CD14-positive monocyte (primary cell): Measurements from ENCODE around the gene MSRB3. TPM values are rescaled to one million over a fixed set of nuclear protein-coding genes. Genes with fewer than 3 reads are reported as not detected.
A peak's percentile ranks its signal among the peaks of the same experiment; 100 is the strongest.

Experiments used
- DNase-seq, 3 donors: peaks; one replicate each; pipeline ENCODE4 v3.0.0-alpha.2; 2011 to 2022
- H2AFZ ChIP-seq: 2 replicates; pipeline ENCODE4 v1.6.0; 2012; ENCODE audit warnings: mild to moderate bottlenecking, low read depth, low read length, inconsistent platforms; ENCODE audit not compliant: insufficient read depth, poor library complexity, severe bottlenecking
- H3K27ac ChIP-seq, 2 donors: 1 replicate in 1 of 2; 2 replicates in 1 of 2; pipeline ENCODE4 v1.5.1; 2012 to 2013; ENCODE audit warnings: low read length in 2 of 2, control low read depth in 1 of 2, inconsistent platforms in 1 of 2, low read depth in 1 of 2, mild to moderate bottlenecking in 1 of 2
- H3K27me3 ChIP-seq, 2 donors: one replicate each; pipeline versions ENCODE4 v1.6.0 to v1.6.1; 2011 to 2013; ENCODE audit warnings: low read length in 2 of 2; ENCODE audit not compliant: control insufficient read depth in 2 of 2, insufficient read depth in 2 of 2
- H3K36me3 ChIP-seq, 2 donors: replicated peaks in 1 of 2; 1 replicate in 1 of 2; 2 replicates in 1 of 2; pipeline versions ENCODE4 v1.5.1 to v1.6.1; 2012 to 2013; ENCODE audit warnings: low read length in 2 of 2, control low read depth in 1 of 2, inconsistent platforms in 1 of 2, mild to moderate bottlenecking in 1 of 2; ENCODE audit not compliant: insufficient read depth in 2 of 2, control insufficient read depth in 1 of 2
- H3K4me1 ChIP-seq, 2 donors: 1 replicate in 1 of 2; 2 replicates in 1 of 2; pipeline versions ENCODE4 v1.5.1 to v1.6.1; 2012 to 2013; ENCODE audit warnings: low read length in 2 of 2, control low read depth in 1 of 2, inconsistent platforms in 1 of 2, mild to moderate bottlenecking in 1 of 2, moderate library complexity in 1 of 2; ENCODE audit not compliant: insufficient read depth in 2 of 2, control insufficient read depth in 1 of 2
- H3K4me2 ChIP-seq: replicated peaks from 2 replicates; pipeline ENCODE3; 2012; ENCODE audit warnings: low read length, moderate library complexity, mild to moderate bottlenecking; ENCODE audit not compliant: poor library complexity, severe bottlenecking; ENCODE audit errors: extremely low read depth
- H3K4me3 ChIP-seq, 3 experiments: fragments of 200-600 bp in 1 of 3; sonication (generic) in 1 of 3; replicated peaks in 1 of 3; 1 replicate in 2 of 3; 2 replicates in 1 of 3; pipeline ENCODE4 v1.5.1; 2011 to 2013; ENCODE audit warnings: low read length in 3 of 3, mild to moderate bottlenecking in 3 of 3, control low read depth in 2 of 3, low read depth in 2 of 3, inconsistent platforms in 1 of 3, moderate library complexity in 1 of 3
- H3K79me2 ChIP-seq: 2 replicates; pipeline ENCODE4 v1.6.0; 2012; ENCODE audit warnings: mild to moderate bottlenecking, control low read depth, inconsistent platforms, low read length, moderate library complexity; ENCODE audit not compliant: insufficient read depth
- H3K9ac ChIP-seq: 2 replicates; pipeline ENCODE4 v1.6.0; 2017; ENCODE audit warnings: low read length, mild to moderate bottlenecking; ENCODE audit not compliant: insufficient read depth, poor library complexity, severe bottlenecking
- H3K9me3 ChIP-seq, 2 donors: replicated peaks in 1 of 2; 1 replicate in 1 of 2; 2 replicates in 1 of 2; pipeline versions ENCODE4 v1.5.1 to v1.6.1; 2012 to 2013; ENCODE audit warnings: low read length in 2 of 2, control low read depth in 1 of 2; ENCODE audit not compliant: control insufficient read depth in 1 of 2, insufficient read depth in 1 of 2
- H4K20me1 ChIP-seq: 2 replicates; pipeline ENCODE4 v1.6.0; 2012; ENCODE audit warnings: mild to moderate bottlenecking, low read length, control low read depth, moderate library complexity; ENCODE audit not compliant: insufficient read depth
- H3K27ac Mint-ChIP-seq, 7 donors: one replicate each; pipeline ENCODE4 v1.8.0; 2020; ENCODE audit warnings: mild to moderate bottlenecking in 7 of 7, mixed read lengths in 7 of 7, moderate library complexity in 6 of 7, inconsistent platforms in 2 of 7
- H3K27me3 Mint-ChIP-seq, 3 donors: one replicate each; pipeline ENCODE4 v1.8.0; 2021 to 2022; ENCODE audit warnings: low read depth in 3 of 3, mild to moderate bottlenecking in 3 of 3, mixed read lengths in 3 of 3, moderate library complexity in 3 of 3, inconsistent platforms in 1 of 3
- H3K36me3 Mint-ChIP-seq, 2 donors: one replicate each; pipeline ENCODE4 v1.8.0; 2020; ENCODE audit warnings: mixed read lengths in 2 of 2, inconsistent platforms in 1 of 2, mild to moderate bottlenecking in 1 of 2
- H3K4me1 Mint-ChIP-seq: one replicate; pipeline ENCODE4 v1.8.0; 2020; ENCODE audit warnings: mild to moderate bottlenecking, mixed read lengths
- H3K4me3 Mint-ChIP-seq, 2 donors: one replicate each; pipeline ENCODE4 v1.8.0; 2020; ENCODE audit warnings: mild to moderate bottlenecking in 2 of 2, mixed read lengths in 2 of 2, moderate library complexity in 1 of 2
- H3K9me3 Mint-ChIP-seq, 7 donors: one replicate each; pipeline ENCODE4 v1.8.0; 2020 to 2022; ENCODE audit warnings: mixed read lengths in 7 of 7, mild to moderate bottlenecking in 6 of 7, moderate library complexity in 6 of 7, inconsistent platforms in 2 of 7
- WGBS: methylation state at CpG from one replicate; pipeline ENCODE4 v1.1.5; 2013; ENCODE audit warnings: missing lambda C conversion rate; ENCODE audit not compliant: insufficient coverage; 5-methylcytosine and 5-hydroxymethylcytosine counted together
- intact Hi-C, 2 donors: fragments of 100-400 bp; cut with micrococcal nuclease; formaldehyde crosslinking; loops; one replicate each; pipeline versions ENCODE4 v1.15.0 to v1.15.1; 2023
- polyA plus RNA-seq, 3 donors: library from polyadenylated mRNA; depleted of rRNA in 1 of 3; unstranded in 2 of 3; stranded (reverse) in 1 of 3; fragments of 300-500 nt in 2 of 3; fragments of >200 nt in 1 of 3; fragmentation: Illumina TruSeq in 2 of 3; gene quantifications; 1 replicate in 2 of 3; 2 replicates in 1 of 3; pipeline ENCODE4 v1.2.3, GENCODE V29; 2012 to 2021
- TF ChIP-seq, protein P1 (sequence below): fragments of 200-600 bp; IDR thresholded peaks from one replicate; pipeline ENCODE4 v1.8.0; 2022; ENCODE audit warnings: antibody characterized with exemption, mild to moderate bottlenecking

The MSRB3 gene
- polyA plus RNA-seq, 3 donors, result 0.25 to 1.1 (median 1.0) TPM

DNA sequence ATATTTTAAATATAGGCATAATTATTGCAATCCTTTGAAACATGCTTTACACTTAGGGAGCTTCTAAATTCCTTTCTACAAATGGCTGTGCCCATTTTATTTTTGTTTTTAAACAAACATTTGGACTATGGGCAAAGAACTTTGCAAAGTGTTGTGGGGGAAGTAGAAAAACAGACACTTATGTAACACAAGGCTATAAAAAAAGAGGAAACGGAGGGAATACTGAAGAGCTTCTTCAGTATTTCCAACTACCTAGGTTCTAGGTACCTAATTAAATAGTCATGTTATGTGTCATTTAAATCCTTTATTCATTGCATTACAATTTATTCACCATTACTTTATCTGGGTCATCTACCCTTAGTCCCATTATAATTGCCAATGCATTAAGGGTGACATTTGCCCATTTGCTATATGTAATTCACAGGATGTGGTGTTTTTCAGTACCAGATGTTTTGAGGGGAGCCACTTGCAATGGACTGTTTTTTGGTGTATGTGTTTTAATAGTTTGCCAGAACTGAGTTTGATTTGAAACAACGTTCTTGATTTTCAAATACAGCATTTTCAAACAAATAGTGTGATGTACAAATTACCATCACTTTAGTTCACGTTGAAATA, 1.5 kb upstream of the MSRB3 start:
- no peaks in the 10 kb centered on the region for H3K27me3 ChIP-seq
- no CpG with 5 or more reads among the region's 3 CpGs for WGBS
- Mint-ChIP-seq H3K9me3 (peaks cover 0 to 4% (median 0%) of the 10 kb centered on the region in 7 donors), H3K27ac (no peak overlapping the region), H3K4me1 (peaks cover 35% of the 10 kb centered on the region), H3K27me3 (peaks cover 5 to 11% (median 10%) of the 10 kb centered on the region in 3 donors), H3K4me3 (no peak overlapping the region), H3K36me3 (no peaks in the 10 kb centered on the region)
- no peaks in the 10 kb centered on the region for H4K20me1 ChIP-seq
- no peak overlapping the region for H3K27ac ChIP-seq
- H3K36me3 ChIP-seq, result no peaks in the 10 kb centered on the region
- peak in 2 of 3 donors; percentile 11 to 40 for DNase-seq
- H2AFZ ChIP-seq, result no peak overlapping the region
- no peaks in the 10 kb centered on the region for H3K9me3 ChIP-seq
- peaks cover 26% of the 10 kb centered on the region for H3K79me2 ChIP-seq
- intact Hi-C loops, result no loop called here
- no peak overlapping the region for H3K4me3 ChIP-seq
- peaks cover 11 to 31% of the 10 kb centered on the region in 2 donors for H3K4me1 ChIP-seq
- H3K4me2 ChIP-seq, result no peak overlapping the region
- no peak overlapping the region for H3K9ac ChIP-seq
- TF ChIP-seq, protein P1, sequence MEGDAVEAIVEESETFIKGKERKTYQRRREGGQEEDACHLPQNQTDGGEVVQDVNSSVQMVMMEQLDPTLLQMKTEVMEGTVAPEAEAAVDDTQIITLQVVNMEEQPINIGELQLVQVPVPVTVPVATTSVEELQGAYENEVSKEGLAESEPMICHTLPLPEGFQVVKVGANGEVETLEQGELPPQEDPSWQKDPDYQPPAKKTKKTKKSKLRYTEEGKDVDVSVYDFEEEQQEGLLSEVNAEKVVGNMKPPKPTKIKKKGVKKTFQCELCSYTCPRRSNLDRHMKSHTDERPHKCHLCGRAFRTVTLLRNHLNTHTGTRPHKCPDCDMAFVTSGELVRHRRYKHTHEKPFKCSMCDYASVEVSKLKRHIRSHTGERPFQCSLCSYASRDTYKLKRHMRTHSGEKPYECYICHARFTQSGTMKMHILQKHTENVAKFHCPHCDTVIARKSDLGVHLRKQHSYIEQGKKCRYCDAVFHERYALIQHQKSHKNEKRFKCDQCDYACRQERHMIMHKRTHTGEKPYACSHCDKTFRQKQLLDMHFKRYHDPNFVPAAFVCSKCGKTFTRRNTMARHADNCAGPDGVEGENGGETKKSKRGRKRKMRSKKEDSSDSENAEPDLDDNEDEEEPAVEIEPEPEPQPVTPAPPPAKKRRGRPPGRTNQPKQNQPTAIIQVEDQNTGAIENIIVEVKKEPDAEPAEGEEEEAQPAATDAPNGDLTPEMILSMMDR, result no peak

DNA sequence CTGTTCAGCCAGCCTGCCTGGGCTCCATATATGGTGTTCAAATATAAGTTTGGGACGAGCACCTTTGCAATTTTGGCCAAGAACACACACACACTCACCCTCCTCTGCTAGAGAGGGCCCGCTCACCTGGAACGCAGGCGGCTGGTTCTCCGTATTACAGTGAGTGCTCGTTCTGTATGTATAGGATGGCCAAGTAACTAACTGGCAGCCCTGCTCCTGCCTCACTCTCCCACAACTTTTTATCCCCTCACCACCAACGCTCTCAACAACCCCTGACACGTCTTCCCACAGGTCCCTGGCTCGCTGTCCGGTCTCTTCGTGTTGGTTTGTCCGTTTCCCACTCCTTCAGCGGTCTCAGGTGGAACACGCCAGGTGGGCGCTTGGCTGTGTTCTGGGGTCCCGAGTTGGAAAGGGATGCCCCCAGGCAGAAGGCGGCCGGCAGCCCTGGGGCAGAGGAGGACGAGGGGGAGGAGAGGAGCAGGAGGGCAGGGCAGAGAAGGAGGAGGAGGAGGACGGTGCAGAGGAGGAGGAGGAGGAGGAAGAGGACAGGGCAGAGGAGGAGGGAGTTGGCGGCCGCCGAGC, 398 bp upstream of the MSRB3 start:
- H3K4me1 Mint-ChIP-seq, result peaks cover 43% of the 10 kb centered on the region
- 2% methylated on average over 16 of the region's 23 CpGs for WGBS
- peaks cover 0 to 4% (median 0%) of the 10 kb centered on the region in 7 donors for H3K9me3 Mint-ChIP-seq
- Histone ChIP-seq H3K4me3 (peak overlapping the region; percentile 82 to 94 (median 89)), H3K27ac (no peak overlapping the region), H3K27me3 (no peaks in the 10 kb centered on the region), H3K9me3 (no peaks in the 10 kb centered on the region), H3K9ac (peak overlapping the region; percentile 74), H3K36me3 (no peaks in the 10 kb centered on the region), H4K20me1 (no peaks in the 10 kb centered on the region), H3K79me2 (peaks cover 36% of the 10 kb centered on the region), H3K4me1 (peaks cover 11 to 37% of the 10 kb centered on the region in 2 donors), H3K4me2 (peak overlapping the region; percentile 99), H2AFZ (peak overlapping the region; percentile 99)
- H3K4me3 Mint-ChIP-seq, result peak overlapping the region; percentile 84 to 89
- TF ChIP-seq, protein P1, result no peak
- H3K27ac Mint-ChIP-seq, result no peak overlapping the region
- DNase-seq, result no peak
- intact Hi-C loops, result no loop called here
- peaks cover 4 to 11% (median 9%) of the 10 kb centered on the region in 3 donors for H3K27me3 Mint-ChIP-seq
- no peaks in the 10 kb centered on the region for H3K36me3 Mint-ChIP-seq
